Keratinocyte (primary cell): ENCODE measurements around the gene PPP2R5E.

Experiments used
- CTCF ChIP-seq, 3 experiments: IDR thresholded peaks in 1 of 3; conservative IDR thresholded peaks in 1 of 3; optimal IDR thresholded peaks in 1 of 3; 2 replicates in 2 of 3; 3 replicates in 1 of 3; pipeline versions ENCODE3 to v1.5.1; 2011; ENCODE audit warnings: low read length in 3 of 3, mild to moderate bottlenecking in 3 of 3, moderate library complexity in 2 of 3, control low read depth in 1 of 3, inconsistent platforms in 1 of 3; ENCODE audit not compliant: insufficient read depth in 2 of 3; ENCODE audit errors: extremely low read depth in 1 of 3
- EZH2 ChIP-seq: IDR thresholded peaks from one replicate; pipeline ENCODE4 v1.6.1; 2012; ENCODE audit warnings: inconsistent platforms, mild to moderate bottlenecking, low read length, moderate library complexity

DNA sequence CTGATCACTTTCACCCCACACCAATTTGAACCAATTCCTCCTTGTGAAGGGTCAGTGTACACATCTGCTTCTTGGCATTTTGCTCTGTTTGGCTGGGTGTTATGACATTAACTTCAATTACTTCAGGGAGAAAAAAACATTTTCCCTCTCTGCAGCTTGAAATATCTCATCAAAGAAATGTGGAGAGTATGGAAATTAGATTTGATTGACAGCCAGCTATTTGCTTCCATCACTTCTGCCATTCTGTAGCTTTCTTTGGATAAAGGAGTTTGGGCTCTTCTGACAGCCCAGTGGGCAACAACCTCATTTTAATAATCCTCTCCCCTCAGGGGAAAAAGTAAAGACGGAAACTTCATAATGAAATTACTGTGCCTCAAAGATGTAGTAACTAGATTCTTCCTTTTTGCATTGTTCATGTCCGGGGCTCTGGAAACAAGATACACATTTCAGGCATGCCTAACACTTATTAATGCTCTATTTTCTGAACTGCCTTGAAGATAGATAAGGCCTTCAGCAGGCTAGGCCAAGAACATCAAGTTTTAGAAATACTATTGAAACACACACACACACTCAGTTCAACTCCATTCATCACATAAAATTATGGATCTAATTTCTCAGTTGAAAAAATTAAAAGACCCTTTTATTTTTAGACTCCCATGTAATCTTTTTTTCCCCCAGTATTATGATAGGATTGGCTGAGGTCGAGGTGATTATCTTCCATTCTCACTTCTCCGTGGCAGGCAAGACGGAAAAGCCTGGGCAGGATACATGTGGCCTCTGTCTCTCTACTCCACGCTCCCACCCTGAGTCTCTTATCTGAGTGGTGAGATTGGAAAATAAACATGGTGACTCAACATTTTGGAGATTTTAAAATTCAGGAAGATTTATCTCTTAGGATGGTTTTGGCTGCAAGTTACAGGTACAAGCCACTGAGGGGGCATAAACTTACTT lies 214.1 kb downstream of the PPP2R5E start:
- no peak for TF ChIP-seq CTCF (optimal IDR thresholded peaks at IDR 0.05 in 1 of 3, IDR thresholded peaks at IDR 0.05 in 1 of 3, conservative IDR thresholded peaks at IDR 0.05 in 1 of 3; ENCODE audit: extremely low read depth in 1 of 3, insufficient read depth in 2 of 3, low read length in 3 of 3)
- TF ChIP-seq EZH2: no peak
